BE2C (cell line): ENCODE data around the gene CCR9.

ENCODE experiments used
- DNase-seq: peaks from one replicate; pipeline ENCODE4 v3.0.0-alpha.2; 2020
- H3K27me3 ChIP-seq: fragments of 250-450 bp; sonication (Bioruptor Pico); 2 replicates; pipeline ENCODE4 v1.5.1; 2020; ENCODE audit warnings: mild to moderate bottlenecking
- H3K36me3 ChIP-seq: fragments of 250-450 bp; sonication (Bioruptor Pico); 2 replicates; pipeline ENCODE4 v1.5.1; 2020; ENCODE audit warnings: mild to moderate bottlenecking
- H3K4me1 ChIP-seq: fragments of 250-450 bp; sonication (Bioruptor Pico); 2 replicates; pipeline ENCODE4 v1.5.1; 2020
- H3K4me3 ChIP-seq: 2 replicates; pipeline ENCODE4 v1.5.1; 2011; ENCODE audit warnings: low read depth, low read length
- H3K9me3 ChIP-seq: fragments of 250-450 bp; sonication (Bioruptor Pico); 2 replicates; pipeline ENCODE4 v1.5.1; 2020
- TF ChIP-seq, protein P1 (sequence below): IDR thresholded peaks from 2 replicates; pipeline ENCODE4 v1.5.1; 2012; ENCODE audit warnings: mild to moderate bottlenecking, low read depth, low read length

Gene CCR9

DNA sequence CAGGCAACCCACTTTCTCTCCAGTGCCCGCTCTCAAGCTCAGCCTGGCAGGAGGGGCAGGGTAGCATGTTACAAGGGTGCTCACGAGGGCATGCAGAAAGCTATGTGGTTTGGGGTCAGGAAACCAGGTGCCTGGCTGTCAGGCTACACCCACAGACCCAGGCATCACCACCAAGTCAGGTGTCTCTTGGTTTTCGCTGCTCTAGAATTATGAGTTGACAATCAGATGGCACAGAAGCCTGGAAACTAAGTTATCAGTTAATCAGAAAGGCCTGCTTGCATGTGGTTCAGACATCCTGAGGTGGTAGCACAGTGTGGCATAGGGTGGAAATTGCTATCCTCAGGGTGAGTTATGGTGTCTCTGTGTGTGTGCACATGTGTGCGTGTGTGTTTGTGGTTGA lies 16.2 kb upstream of the CCR9 start:
- H3K4me3 ChIP-seq, result no peak overlapping the region
- no peaks in the 10 kb centered on the region for H3K9me3 ChIP-seq
- no peaks in the 10 kb centered on the region for H3K27me3 ChIP-seq
- TF ChIP-seq, protein P1, sequence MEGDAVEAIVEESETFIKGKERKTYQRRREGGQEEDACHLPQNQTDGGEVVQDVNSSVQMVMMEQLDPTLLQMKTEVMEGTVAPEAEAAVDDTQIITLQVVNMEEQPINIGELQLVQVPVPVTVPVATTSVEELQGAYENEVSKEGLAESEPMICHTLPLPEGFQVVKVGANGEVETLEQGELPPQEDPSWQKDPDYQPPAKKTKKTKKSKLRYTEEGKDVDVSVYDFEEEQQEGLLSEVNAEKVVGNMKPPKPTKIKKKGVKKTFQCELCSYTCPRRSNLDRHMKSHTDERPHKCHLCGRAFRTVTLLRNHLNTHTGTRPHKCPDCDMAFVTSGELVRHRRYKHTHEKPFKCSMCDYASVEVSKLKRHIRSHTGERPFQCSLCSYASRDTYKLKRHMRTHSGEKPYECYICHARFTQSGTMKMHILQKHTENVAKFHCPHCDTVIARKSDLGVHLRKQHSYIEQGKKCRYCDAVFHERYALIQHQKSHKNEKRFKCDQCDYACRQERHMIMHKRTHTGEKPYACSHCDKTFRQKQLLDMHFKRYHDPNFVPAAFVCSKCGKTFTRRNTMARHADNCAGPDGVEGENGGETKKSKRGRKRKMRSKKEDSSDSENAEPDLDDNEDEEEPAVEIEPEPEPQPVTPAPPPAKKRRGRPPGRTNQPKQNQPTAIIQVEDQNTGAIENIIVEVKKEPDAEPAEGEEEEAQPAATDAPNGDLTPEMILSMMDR, result no peak
- no peaks in the 10 kb centered on the region for H3K36me3 ChIP-seq
- H3K4me1 ChIP-seq, result no peaks in the 10 kb centered on the region
- DNase-seq, result no peak

DNA sequence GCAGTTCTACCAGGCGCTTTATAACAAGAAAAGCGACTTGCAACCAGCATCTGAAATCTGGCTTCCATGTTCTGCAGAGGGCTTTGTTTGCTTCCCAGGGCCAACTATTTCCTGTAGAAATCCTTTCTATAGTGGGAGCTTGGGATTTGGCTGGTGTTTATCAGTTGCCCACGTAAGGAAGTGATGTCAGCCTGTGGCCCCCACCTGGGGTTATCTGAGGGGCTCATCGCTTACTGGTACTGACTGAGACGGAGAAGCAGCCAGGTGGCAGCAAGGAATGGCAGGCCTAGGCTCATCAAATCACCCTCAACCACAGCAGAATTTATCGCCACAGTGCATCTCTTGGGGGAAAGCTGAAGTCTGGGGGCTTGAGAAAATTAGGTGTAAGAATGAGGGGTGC lies 14.6 kb upstream of the CCR9 start:
- Histone ChIP-seq H3K4me3 (no peak overlapping the region), H3K9me3 (no peaks in the 10 kb centered on the region), H3K36me3 (no peaks in the 10 kb centered on the region), H3K4me1 (no peaks in the 10 kb centered on the region), H3K27me3 (no peaks in the 10 kb centered on the region)
- TF ChIP-seq, protein P1, result no peak
- no peak for DNase-seq

DNA sequence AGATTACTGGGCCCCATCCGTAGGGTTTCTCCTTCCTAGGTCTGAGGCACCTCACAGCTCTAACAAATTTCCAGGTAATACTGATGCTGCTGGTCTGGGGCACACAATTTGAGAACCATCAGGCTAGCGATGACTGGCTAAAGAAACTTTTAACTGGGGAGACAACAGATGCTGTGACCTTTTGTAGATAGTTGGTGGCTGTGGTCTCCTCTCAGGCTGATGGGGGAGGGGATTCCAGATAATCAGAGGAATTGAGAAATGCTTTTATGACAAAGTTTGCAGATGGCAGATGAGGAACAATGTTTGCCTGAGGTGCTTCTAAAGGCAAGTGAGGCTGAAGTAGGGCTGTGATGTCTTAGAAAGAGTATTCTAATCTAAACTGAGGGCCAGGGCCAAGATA lies 13.8 kb upstream of the CCR9 start:
- TF ChIP-seq, protein P1, result no peak
- DNase-seq, result no peak
- Histone ChIP-seq H3K4me3 (no peak overlapping the region), H3K4me1 (no peaks in the 10 kb centered on the region), H3K9me3 (no peaks in the 10 kb centered on the region), H3K27me3 (no peaks in the 10 kb centered on the region), H3K36me3 (no peaks in the 10 kb centered on the region)

DNA sequence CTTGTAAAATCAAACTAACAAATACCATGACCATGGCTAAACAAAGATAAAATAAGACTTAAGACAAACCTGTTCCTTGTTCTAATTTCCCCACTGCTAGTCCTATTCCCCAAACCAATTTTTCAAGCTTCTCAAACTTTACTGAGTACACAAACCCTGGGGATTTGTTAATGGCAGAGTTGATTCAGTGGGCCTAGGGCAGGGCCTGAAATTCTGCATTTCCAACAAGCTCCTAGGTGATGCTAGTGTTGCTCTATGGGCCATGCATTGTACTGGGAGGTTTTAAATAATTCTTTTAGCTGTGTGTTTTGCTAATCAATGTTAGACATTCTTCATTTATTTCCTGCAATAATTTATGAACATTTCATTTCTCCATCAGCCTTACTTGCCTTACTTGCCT lies 13.3 kb upstream of the CCR9 start:
- DNase-seq, result no peak
- Histone ChIP-seq H3K9me3 (no peaks in the 10 kb centered on the region), H3K4me3 (no peak overlapping the region), H3K36me3 (no peaks in the 10 kb centered on the region), H3K4me1 (no peaks in the 10 kb centered on the region), H3K27me3 (no peaks in the 10 kb centered on the region)
- TF ChIP-seq, protein P1, result no peak

DNA sequence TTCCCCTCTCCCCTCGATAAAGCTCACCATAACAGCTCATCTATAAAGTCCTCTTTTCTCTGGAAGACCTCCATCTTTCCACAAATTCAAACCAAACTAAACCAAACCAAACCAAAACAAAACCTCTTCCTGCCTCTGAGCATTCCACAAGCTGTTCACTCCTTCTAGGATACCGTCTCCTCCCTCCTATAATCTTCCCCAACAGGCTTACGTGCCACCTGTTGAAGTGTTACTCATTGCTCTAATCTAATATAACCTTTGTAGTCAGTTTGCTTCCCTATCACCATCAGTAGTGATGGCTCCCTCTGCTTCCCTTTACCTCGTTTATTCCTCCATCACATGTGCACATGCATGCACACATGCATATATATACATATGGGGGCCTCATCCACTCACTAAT lies 12.7 kb upstream of the CCR9 start:
- Histone ChIP-seq H3K4me1 (no peaks in the 10 kb centered on the region), H3K9me3 (no peaks in the 10 kb centered on the region), H3K4me3 (no peak overlapping the region), H3K27me3 (no peaks in the 10 kb centered on the region), H3K36me3 (no peaks in the 10 kb centered on the region)
- DNase-seq, result no peak
- TF ChIP-seq, protein P1, result no peak

DNA sequence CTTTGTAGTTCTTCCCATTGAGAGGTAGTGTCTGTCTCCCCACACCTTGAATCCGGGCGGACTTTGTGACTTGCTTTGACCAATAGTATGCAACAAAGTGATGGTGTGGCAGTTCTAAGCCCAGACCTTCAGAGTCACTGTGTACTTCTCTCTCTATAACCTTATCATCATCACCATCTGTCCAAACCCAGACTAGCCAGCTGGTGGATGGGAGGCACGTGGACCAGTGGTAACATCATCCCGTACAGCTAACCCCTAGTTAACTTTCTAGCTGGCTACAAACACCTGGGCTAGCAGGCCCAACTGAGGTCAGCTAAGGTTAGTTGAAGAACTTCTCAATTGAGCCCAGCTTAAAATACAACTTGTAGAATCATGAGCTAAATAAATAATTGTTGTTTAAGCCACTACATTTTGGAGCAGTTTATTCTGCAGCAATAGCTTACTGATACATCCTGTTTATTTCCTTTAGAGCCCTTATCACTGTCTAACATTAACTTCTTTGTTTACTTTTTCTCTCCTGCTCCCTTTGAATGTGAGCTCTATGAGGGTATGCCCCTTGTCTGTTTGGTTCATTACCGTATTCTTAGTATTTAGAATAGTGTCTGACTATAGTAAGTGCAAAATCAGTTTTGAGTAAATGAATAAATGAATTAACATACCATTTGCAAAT lies 11.5 kb upstream of the CCR9 start:
- H3K4me3 ChIP-seq, result no peak overlapping the region
- H3K9me3 ChIP-seq, result no peaks in the 10 kb centered on the region
- no peaks in the 10 kb centered on the region for H3K27me3 ChIP-seq
- no peak for DNase-seq
- no peaks in the 10 kb centered on the region for H3K4me1 ChIP-seq
- TF ChIP-seq, protein P1, result no peak
- H3K36me3 ChIP-seq, result no peaks in the 10 kb centered on the region
